Superior temporal gyrus (tissue), 1 donor: ENCODE data around the gene TMTC2.

ENCODE experiments used
- DNase-seq: peaks from one replicate; pipeline ENCODE4 v3.0.0-alpha.2; 2016; ENCODE audit errors: extremely low spot score

The TMTC2 gene

GRCh38 chr12:83136411-83136810 is 449.7 kb downstream of the TMTC2 start:
- DNase-seq, result no peak

DNA sequence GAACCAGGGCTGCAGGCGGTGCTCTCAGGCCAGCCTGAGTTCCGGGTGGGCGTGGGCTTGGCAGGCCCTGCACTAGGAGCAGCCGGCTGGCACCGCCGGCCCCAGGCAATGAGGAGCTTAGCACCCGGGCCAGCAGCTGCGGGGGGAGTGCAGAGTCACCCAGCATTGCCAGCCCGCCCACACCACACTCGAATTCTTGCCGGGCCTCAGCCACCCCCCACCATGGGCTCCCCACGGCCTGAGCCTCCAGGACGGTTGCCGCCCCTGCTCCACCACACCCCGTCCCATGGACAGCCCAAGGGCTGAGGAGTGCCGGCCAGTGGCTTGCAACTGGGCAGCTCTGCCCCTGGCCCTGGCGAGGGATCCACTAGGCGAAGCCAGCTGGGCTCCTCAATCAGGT is 453.4 kb downstream of the TMTC2 start:
- no peak for DNase-seq

DNA sequence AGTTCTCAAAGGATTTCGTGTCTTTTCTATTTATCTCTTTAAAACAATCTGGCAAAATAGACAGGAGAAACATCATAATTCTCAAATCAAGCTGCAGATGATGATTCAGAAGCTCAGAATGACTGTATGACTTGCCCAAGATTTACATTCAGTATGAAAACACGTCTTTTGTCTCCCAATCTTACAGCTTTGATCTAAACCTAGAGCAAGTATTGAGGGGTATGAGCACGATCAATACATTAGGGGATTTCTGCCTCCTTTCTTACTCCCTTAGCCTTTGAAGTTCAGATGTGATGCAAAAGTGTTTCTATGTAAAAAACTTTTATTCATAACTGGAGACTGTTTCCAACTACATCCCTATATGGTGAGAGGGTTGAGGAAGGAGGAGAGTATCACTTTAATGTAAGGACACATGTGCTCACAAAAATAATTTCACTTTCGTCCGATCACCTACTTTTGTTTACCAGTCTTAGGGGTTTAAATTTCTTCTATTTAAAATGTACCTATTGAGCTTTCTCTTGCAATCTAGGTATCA is 454.8 kb downstream of the TMTC2 start:
- DNase-seq, result no peak

GRCh38 chr12:83142914-83143313 is 456.2 kb downstream of the TMTC2 start:
- DNase-seq, result no peak

DNA sequence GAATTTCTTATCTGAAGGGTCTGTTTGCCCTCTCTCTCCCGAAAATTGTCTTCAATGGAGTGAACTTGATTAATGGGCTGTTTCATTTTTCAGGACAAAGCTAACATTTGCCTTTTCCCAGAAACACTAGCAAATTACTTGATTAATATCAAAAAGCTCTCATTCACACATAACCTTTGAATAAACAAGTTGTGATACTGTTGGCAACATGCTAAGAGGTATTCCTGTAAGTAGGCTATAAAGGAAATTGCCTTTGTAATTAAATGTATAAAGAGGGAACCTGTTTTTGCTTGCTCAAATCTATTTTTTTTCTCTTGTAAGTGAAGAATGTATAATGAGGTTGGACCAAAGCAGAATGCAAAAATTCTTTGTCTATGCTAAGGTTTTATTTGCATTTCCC is 457.2 kb downstream of the TMTC2 start:
- no peak for DNase-seq

- DNase-seq, result no peak
These were observed 458.7 kb downstream of the TMTC2 start for GRCh38 chr12:83145325-83145840.

DNA sequence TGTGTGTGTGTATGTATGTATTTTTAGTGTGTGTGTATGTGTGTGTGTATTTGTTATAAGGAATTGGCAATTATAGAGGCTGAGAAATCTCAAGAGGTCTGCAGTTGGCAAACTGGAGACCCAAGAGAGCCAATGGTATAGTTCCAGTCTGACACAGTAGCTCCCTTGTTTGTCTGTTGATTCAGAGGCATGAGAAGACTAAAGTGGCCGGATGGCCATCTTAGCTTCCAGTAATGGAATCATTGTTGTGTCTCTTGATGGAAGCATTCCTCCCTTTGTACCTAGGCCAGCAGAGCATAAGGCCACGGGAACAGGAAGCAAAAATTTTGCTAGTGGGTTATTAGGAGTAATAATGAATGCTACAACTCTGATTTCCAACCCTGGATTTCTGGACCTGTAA is 460.6 kb downstream of the TMTC2 start:
- no peak for DNase-seq

- DNase-seq, result no peak
These were observed 463.3 kb downstream of the TMTC2 start for GRCh38 chr12:83149987-83150386.

DNA sequence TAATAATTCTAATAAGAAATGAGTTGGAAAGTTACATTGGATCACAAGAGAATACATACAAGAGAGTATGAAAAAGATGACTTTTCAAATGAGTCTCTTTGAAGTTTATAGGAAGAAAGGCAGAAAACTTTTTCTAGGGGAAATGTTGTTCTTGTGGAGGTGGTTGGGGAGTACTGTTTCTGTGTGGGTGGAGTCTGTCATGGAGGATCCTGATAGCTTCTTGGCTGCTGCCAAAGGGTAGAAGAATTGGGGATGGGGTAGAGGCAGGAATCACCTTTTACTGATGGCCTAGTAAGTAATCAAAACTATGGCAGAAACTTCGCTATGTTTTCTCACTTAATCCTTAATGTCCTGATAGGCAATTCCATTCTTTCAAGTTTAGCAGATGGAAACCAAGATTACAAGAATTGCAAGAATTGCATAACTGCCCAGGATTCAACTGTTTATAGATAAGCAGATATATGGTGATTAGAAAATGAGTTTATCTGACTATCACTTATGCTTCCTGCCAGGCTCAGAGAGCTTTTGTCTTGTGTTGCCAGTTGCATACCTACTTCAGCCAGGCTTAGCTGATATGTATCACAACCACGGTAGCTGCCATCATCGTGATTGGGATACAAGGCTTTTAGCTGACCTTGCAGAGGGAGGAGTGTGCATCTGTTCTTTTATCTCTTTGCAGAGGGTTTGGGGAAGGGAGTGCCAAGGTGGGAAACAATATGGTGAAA is 463.9 kb downstream of the TMTC2 start:
- no peak for DNase-seq

DNA sequence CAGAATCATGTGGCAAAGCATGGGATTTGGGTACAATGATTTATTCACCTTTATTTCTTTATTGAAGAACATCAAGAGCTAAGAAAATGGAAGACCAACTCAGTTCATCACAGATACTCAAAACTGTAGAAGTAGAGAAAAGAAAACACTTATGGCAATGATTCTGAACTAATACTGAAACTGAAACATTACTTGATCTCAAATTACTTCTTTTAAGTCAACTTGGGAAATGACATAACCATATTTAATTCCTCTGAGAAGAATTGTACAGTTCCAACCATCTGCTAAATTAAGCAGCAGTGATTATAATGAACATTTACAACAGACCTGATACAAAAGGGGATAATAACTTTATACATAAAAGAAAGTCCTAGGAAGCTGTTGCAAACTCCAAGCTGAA is 466.5 kb downstream of the TMTC2 start:
- no peak for DNase-seq

- no peak for DNase-seq
These were observed 470.1 kb downstream of the TMTC2 start for GRCh38 chr12:83156815-83157214.

- no peak for DNase-seq
These were observed 470.9 kb downstream of the TMTC2 start for GRCh38 chr12:83157604-83158003.

GRCh38 chr12:83158613-83159207 is 472.0 kb downstream of the TMTC2 start:
- DNase-seq, result no peak

- DNase-seq, result no peak
These were observed 474.8 kb downstream of the TMTC2 start for GRCh38 chr12:83161456-83161855.

DNA sequence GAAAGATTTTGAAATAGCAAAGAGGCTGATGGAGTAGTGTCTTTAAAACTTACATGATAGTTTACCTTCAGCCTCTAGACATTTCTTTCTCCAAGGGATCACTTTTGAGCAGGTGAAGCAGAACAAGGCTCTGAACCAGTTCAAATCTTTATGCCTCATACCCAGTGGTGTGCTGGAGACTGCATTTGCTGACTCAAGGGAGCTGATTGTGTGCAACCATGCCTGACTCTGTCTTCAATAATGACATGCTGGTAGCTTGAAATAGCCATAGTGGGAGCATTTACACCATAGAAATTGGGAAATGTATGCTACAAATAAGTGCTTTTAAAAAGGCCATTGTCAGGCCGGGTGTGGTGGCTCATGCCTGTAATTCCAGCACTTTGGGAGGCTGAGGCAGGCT is 482.0 kb downstream of the TMTC2 start:
- no peak for DNase-seq

- DNase-seq, result no peak
These were observed 485.7 kb downstream of the TMTC2 start for GRCh38 chr12:83172441-83172840.

DNA sequence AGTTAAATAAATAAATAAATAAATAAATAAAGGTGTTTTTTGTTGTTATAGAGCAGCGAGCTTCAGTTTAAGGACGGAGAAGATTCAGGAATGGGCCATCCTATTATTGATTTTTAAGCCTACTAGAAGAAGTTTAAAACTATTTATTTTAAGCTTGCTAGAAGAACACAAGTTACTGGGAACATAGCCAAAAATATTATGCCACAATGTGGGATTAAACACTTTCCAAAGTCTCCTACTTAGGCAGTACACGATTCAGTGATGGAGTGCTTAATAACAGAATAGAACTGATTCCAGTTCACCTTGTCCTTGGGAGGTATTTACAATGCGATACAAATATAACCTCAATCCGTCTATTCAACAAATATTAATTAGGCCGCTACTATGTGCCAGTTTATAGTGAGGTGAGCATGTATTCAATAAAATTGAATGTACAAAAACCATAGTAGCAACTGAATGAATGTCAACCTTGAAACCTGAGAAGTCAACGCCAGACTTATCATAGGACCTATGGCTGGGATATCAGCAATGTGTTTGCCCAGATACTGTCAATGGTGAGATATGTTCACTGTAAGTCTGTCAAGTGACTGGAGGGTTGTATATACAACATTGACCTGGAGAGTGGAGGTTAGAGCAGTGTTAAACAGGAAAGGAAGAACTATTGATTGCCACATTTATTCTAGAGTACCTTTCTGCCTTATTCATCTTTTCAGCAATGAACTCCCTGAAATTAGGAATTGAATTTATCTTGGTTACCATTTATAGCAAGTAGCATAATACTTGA is 486.4 kb downstream of the TMTC2 start:
- DNase-seq, result no peak

- DNase-seq, result no peak
These were observed 493.3 kb downstream of the TMTC2 start for GRCh38 chr12:83179999-83180398.

GRCh38 chr12:83181074-83181473 is 494.4 kb downstream of the TMTC2 start:
- no peak for DNase-seq

DNA sequence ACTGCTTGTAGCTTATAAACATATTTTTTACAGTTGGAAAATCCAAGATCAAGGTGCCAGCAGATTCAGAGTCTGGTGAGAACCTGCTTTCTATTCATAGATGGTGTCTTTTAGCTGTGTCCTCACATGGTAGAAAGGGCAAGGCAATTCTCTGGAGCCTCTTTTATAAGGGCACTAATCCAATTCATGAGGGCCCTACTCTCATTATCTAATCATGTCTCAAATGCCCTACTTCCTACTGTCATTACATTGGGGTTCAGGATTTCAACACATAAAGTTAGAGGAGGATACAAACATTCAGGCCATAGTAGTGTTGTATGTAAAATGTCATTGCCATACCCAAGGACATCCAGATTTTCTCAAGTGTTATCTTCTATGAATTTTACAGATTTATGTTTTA is 496.4 kb downstream of the TMTC2 start:
- no peak for DNase-seq
